ENCODE data around the gene CDYL2.

The CDYL2 gene

DNA sequence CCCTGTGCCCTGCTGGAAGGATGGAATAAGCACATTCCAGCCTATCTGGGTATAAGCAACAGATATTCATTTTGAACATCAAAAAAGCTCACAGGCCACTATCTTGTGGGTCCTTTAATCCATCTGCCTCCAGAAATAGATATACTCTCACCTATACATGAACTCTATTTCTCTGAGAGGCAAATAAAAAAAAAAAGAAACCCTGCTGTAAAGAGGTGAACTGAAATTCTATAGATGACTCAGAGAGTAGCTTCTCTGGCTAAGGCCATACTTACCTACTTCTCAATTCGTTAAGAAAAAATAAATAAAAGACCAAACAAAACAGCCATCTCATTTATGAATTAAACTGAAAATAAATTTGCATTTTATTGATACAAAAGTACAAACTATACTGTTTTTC lies 177.3 kb downstream of the CDYL2 start:
- DNase-seq (ENCODE audit: low read depth in 2 of 2) = no peak

DNA sequence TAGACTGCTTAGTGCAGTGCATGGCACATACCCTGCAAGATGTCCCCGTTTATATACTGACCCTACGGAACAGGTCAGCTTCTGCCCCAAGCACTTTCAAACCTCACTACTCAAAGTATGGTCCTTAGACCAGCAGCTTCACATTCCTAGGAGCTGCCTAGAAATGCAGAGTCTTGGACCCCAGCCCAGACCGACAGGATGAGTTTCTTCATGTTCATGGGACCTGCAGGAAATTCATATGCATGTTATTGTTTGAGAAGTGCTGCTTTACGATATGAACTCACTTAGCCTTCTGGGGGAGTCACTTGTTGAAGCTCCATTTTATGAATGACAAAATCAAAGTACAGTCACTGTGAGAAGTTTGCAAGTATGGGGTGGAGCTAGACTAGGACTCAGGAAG lies 181.0 kb downstream of the CDYL2 start:
- no peak for DNase-seq (ENCODE audit: low read depth in 2 of 2)

DNA sequence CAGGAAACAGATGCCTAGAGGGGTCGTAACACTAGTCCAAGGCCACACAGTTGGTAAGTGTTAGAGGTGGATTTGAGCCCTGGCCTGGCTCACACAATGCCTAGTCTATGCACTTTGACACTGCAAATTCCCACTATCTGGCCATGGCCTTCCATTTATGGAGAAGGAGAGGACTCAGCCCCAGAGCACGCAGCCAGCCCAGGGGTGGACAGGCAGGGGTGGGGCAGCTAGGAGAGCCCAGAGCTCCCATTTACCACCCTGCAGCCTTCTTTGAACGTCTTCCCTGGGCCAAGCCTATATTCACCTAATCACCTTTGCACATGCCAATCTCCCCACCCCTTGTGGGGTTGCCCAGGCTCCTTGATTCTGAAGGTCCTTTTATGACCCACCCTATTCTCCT lies 182.4 kb downstream of the CDYL2 start:
- no peak for DNase-seq (ENCODE audit: low read depth in 2 of 2)

DNA sequence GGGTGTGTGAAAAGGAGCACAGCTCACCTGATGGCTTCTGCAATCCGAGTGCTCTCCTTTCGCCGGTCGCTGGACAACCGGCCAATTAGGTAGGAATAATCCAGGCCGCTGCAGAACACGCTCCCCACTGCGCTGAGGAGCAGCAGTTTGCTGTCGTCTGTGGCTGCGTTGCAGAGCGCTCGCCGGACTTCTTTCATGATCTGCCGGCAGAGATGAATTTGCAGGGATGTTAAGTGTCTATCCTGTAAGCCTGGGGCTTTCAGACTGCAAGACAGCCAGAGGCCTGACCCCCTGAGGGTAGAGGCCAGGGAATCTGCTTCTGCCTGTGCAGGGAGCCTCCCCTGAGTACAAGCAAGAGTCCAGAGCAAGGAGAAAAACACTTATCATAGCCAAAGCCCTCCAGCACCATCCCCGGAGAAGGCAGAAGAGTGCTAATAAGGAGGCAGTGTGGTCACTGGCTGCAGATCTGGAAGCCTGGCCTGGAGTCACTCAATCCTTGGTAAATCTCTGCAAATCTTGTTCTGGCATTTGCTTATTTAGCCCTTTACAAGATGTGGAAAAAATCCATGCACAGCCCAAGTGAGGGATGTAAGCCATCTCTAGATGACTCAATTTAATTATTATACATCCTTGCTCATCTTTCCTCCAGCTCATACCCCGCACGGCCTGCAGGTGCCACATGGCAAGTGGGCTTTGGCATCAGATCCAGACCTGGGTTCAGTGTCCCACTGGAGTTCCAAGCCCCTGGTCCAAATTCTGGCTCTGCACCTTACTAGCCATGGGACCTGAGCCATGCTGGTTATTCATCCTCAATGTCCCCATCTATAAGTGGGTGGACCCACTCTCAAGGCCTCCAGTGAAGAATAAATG lies 183.4 kb downstream of the CDYL2 start:
- DNase-seq (ENCODE audit: low read depth in 2 of 2) = no peak

DNA sequence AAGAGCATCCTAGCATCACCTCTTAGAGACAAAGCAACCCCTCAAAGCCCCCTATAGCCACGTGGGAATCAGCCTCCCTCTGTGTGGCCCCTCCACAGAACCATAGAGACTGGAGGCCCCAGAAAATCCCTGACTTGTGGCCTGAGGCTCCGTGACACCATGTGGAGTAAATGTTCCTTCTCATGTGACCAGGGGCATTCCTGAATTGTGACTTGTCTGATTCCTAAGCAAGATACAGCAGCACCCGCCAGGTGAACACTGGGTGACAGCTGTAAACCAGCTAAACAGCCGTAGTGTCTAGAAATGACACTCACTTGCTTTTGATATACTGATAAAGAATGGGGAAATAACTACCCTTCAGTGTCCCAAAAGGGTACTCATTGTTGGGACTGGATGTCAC lies 184.6 kb downstream of the CDYL2 start:
- no peak for DNase-seq (ENCODE audit: low read depth in 2 of 2)

DNA sequence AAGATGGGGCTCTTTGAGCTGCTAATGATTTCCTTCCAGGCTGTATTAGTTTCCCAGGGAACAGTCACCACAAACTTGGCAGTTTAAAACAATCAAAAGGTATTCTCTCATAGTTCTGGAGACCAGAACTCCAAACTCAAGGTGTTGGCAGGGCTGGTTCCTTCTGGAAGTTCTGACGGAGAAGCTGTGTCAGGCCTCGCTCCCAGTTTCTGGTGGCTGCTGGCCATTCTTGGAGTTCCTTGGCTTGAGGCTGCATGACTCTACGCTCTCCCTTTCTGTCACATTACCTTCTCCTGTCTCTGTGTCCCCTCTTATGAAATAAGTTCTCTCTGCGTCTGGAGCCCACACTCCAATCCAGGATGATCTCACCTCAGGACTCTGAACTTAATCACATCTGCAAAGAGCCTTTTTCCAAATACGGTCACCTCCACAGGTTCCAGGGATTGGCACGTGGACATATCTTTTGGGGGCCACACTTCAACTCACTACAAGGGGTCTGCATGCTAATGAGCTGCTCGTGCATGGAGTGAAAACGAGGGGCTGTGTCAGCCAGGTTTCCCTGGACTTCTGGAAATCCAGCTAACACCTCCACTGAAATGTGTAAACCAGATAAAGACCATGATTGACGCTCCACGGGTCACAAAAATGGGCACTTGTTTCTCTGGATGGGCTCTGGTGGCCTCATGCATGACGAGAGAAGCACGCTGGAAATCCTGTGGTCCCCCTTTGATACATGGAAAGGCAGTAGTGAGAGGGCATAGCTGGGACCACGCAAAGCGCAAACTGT lies 185.3 kb downstream of the CDYL2 start:
- DNase-seq (ENCODE audit: low read depth in 2 of 2) = no peak

DNA sequence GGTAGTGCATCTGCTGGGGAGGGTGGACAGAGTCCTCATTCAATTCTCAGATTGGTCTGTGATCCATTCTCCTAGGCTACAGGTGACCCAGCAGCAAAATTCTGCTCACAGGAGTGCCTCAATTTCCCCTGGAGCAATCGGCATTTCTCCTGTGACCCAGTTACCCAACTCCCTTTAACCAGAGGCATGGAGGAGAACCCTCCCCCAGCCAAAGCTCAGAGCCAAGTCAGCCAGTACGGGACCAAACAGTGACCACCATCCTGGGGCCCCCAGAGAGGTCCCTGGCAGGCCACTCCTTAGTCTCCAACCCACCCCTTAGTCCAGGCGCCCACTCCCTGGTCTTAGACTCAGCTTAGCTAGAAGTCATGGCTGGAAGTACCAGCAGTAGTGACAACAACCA lies 188.0 kb downstream of the CDYL2 start:
- DNase-seq (ENCODE audit: low read depth in 2 of 2) = no peak

DNA sequence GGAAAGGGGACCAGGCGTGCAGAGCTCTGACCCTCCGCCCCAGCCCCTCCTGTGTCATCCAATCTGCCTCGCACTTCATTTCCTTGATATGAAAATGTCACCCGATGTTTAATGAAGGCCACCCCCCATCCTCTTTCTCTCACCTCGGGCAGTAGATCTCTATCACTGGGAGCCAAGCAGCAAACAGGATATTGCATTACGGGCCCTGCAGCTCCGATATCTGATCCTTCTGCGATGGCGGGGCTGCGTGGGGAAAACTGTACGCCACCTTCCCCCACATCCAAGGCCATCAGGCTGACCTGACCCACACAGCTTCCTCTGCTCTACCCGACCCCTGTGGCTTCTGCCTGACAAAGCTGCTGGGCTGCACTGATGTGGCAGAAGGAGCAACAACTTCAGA lies 188.7 kb downstream of the CDYL2 start:
- DNase-seq (ENCODE audit: low read depth in 2 of 2) = no peak

DNA sequence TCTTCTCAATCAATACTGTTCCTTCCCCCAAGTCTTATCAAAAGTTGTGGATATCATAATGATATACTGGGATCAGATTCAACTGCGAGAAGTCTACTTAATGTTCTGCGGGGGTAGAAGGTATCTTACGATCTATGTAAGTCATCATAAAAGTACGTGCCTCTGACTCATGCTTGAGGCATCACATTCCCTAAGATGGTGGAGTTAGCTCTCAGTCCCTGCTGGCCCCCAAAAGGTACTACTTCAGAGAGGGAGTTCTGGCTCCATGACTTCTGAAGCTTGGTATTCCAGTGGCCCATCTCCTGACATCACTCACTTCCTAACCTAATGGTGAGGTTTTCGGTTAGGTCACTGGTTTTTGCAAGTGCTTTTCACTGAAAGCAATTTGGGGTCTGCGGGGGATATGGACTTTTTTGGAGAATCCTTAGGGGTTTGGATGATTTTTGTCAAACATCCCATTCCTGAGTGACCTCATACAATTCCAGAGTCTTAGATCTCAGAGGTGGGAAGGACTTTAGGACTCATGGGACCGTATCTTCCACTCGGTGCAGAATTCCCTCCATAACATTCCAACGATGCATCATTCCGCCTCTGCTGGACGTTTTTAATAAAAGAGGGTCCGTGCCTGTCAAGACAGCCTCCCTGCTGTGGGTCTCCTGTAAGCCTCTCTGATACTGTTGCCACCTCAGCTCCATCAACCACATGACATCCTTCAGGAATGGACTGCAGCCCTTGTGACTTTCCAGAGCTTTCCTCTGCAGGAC lies 189.3 kb downstream of the CDYL2 start:
- DNase-seq (ENCODE audit: low read depth in 2 of 2) = no peak

DNA sequence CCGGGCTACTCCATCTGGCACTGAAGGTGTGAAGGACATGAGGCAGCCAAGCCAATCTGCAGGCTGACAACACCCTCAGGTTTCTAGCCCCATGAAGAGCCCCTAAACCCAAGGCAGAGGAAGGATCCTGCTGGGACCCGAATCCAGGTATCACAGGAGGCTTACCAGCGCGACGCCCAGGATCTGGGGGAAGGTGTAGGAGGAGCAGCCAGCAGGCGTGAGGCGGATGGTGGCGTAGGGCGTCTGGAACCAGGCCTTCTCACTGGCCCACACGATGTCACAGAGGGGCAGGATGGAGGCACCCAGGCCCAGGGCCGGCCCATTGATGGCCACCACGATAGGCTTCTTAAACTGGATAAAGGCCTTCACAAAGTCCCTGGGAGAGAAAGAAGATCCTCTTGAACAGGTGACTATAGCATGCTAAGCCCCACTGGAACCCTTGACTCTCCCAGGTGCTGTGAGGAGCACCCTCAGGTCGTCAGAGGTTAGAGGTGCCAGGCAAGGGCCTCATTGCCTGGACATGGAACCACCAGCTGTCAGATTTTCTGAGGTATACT lies 191.9 kb downstream of the CDYL2 start:
- no peak for DNase-seq (ENCODE audit: low read depth in 2 of 2)

DNA sequence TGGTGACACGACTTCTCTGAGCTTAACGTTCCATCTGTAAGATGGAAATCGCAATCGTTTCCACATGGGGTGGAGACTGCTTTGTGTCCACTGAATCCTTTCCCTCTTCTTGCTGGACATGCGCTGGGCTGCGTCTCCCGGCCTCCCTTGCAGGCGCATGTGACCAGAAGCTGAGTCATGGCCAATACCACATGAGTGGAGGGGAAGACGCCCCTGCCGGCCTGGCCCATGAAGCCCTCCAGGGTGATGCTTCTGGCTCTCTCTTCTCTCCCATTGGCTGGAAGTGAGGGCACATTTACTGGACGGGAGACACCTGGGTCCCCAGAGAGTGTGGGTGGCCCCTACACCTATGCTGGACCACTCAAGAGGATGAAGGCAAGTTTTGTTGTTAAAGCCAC lies 192.5 kb downstream of the CDYL2 start:
- no peak for DNase-seq (ENCODE audit: low read depth in 2 of 2)

DNA sequence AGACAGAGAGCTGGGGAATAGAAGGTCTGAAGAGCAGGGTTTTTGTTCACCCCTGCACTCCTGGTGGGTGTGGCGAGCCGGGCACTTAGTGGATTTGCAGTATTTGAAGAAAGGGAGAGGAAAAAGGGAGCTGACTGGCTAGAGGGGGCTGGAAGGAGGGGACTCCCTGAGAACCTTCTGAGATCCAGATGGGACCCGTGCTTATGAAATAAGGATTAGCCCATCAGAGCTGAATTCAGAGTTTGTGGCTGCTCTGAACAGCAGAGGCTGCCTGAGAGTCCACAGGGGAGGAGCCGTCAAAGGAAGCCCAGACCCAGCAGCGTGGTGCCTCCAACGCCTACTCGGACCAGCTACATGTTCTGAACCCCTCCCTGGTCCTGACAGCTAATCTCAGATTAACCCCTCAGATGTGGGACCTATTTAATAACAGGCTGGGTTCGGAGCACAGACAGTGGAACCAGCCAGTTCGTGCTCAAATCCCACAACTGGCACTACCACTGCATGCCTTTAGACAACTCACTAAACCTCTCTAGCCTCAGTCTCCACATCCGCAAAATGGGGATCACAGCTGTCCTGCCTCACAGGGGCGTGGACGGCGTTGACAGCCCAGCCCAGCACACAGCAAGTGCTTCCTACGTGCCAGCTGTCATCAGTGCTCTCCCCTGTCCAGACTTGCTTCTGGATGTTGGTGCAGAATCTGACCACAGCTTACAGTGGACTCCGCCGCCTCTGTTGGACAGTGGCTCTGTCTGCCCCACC lies 193.0 kb downstream of the CDYL2 start:
- no peak for DNase-seq (ENCODE audit: low read depth in 2 of 2)

DNA sequence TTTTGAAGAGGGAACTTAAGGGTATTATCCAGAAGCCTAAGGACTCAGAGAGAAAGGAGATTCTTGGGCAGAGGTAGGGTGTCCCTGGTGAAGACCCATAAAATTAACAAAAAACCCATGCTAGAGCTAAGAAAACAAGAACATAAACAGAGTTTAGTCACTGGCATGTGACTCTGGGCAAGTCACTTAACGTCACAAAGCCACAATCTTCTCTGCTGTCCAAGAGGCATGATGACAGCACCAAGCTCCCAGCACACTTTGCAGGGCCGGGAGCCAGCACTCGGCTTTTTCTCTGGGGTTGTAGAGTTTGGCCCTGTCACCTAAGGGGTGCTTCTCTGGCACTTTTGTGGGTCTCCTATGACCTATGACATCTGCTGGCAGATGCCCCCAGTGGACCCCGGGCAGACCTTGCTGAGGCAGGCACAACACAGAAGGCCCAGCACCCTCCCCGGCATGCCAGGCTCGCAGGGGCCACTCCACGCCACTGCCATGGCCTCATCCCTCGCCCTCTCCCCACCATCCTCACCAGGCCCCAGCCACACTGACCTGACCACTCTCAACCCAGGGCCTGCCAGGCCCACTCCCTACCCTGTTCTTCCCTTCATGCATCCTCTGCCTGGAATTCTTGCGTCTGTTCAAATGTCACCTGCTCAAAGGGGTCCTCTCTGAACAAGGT lies 193.8 kb downstream of the CDYL2 start:
- no peak for DNase-seq (ENCODE audit: low read depth in 2 of 2)

DNA sequence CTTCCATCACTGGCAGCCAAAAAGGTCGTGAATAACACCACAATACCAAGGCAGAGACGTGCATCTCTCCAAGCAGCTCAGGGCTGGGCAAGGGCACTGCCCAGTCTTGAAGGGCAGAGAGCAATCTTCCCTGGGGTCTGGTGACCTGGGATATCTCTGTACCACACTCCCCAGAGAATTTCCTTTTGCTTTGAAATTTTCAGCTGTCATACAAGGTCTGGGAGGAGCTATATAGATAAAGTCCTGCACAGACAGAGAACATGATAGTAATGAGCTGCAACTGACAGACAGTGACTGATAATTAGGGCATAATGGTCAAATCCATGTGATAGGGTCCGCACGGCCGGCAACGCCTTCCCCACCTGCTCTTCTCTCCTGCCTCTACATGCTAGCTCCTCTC lies 195.5 kb downstream of the CDYL2 start:
- DNase-seq (ENCODE audit: low read depth in 2 of 2) = no peak

DNA sequence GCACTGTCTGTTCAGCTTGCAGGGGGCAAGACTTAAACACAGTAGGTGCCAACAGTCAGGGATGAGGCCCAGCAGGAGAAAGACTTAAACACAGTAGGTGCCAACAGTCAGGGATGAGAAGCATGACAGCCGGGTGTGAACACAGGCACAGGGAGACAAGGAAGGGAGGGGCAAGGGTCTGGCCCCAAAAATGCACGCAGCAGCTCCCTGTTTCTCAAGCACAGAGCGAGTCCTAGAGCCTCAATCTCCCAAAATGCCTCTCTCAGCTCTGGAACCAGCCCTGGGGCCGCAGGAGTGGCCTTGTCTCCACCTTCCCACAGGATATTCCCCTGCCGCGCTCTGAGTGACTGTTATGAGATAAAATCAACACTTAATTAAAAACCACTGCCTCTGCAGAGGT lies 197.2 kb downstream of the CDYL2 start:
- no peak for DNase-seq (ENCODE audit: low read depth in 2 of 2)

DNA sequence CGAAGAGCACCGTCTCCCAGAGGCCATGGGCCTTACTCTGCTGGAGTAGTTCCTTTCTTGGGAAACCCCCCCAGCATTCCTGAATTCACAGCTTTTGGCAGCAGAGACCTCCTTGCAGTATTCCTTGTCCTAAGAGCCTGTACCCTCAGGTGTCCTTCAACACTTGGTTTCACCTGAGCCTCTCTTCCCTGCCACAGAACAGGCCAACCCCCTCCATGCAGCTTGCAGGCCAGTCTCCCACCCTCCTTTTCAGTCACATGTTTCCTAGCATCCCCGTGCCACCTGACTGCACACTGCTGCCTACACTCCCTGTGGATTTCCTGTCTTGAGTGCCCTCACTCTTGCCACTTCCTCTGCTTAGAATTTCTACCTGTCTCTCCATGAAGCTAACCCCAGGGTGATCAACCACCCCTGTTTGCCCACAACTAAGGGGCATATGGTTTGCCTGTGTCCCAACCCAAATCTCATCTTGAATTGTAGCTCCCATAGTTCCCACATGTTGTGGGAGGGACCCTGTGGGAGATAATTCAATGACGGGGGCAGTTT lies 198.1 kb downstream of the CDYL2 start:
- no peak for DNase-seq (ENCODE audit: low read depth in 2 of 2)

DNA sequence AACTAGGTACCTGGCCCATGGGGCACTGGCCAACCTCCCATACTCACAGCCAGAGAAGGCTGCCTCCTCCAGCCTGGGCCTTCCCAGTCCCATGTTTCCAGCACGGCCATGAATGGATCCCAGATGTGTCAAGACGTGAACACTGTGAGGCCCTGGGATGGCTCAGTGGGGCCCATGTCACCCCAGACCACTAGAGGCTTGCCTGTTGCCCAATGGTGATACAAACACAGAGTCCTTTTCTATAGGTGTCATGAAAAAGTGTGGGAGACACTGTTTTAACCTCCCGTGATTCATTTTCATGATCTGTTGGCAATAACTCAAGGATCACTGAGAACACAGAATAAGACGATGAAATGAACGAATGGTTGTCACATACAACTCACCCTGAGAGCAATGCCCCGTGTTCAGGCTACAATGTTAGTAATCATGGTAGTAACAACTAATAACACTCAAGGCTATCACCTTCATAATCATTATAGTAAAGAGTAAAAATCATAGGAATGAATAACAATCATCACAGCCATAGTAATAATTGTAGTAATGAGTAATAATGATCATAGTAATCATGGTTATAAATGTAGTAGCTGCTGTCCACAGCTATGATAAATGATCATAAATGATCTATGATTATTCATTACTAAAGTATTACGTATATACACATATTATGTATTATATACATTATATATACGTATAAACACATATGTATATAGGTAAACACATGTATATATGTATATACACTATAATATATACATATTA lies 199.6 kb downstream of the CDYL2 start:
- no peak for DNase-seq (ENCODE audit: low read depth in 2 of 2)

DNA sequence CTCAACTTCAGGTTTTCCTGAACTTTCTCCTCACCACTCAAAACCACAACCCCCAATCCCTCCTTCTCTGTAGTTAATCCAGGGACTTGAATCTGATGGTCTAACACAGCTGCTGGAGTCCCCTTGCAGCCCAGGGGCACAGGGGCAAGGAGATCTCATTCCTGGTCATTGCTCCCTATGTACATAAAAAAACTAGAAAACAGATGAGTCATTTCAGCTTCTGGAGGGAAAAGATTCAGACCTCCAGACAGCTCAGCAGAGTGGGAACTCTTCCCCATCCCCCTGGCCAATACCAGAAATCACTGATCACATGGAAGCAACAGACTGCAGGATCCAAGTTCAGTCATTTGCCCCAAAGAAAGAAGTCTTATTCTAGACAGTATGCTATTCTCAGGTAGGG lies 201.5 kb downstream of the CDYL2 start:
- DNase-seq (ENCODE audit: low read depth in 2 of 2) = no peak

DNA sequence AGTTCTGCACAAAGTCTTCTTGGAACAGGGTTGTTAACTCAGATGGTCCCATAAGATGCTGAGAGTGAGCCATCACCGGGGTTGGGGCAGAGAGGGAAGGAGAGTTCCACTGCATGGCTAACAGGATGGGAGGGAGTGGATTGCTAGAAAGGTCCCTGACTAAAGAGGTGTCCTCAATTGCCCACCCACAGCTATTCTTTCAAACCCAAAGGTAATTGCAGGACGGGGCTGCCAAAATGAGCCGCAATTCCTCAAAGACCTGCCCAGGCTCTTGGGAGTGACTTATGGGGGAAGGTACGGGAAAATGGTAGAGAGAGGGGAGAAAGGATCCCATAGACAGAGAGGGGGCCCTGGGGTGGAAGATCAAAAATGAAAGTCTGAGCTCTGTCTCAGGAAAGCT lies 203.2 kb downstream of the CDYL2 start:
- DNase-seq (ENCODE audit: low read depth in 2 of 2) = no peak

DNA sequence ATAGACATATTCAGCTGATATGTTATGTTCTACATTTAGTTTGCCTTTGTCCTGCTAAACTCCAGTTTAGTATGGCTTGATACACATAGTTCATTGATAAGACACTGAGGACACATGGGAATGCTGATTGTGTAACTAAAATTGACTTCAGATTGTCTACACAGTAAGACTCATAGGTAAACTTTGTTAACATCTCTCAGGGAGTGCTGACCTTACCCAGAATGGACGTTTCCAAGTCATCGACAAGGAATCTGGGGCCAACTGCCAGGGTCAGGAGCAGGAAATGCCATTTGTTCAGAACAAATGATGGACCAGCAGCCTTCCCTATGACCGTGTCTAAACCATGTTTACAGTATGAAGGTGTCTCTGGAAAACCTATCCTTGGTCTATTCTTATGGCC lies 204.9 kb downstream of the CDYL2 start:
- DNase-seq (ENCODE audit: low read depth in 2 of 2) = no peak

Data from stimulated activated CD8-positive, alpha-beta memory T cell treated with anti-CD3 and anti-CD28 coated beads, Interleukin-15, amount 100 ng/mL, for 4 hours (primary cell).